Stomach smooth muscle (tissue), 2 donors: ENCODE data around the gene ARSB.

Source experiments
- H3K27ac ChIP-seq: one replicate; pipeline ENCODE4 v1.7.0; 2013; ENCODE audit warnings: mild to moderate bottlenecking, low read length, inconsistent platforms
- H3K27me3 ChIP-seq, 2 donors: one replicate each; pipeline ENCODE4 v1.7.0; 2013; ENCODE audit warnings: low read length in 2 of 2; ENCODE audit not compliant: insufficient read depth in 2 of 2, control insufficient read depth in 1 of 2
- H3K36me3 ChIP-seq, 2 donors: one replicate each; pipeline ENCODE4 v1.7.0; 2013; ENCODE audit warnings: low read length in 2 of 2; ENCODE audit not compliant: control insufficient read depth in 2 of 2, insufficient read depth in 2 of 2
- H3K4me1 ChIP-seq: one replicate; pipeline ENCODE4 v1.7.0; 2013; ENCODE audit warnings: low read length; ENCODE audit not compliant: control insufficient read depth, insufficient read depth
- H3K4me3 ChIP-seq, 2 donors: one replicate each; pipeline ENCODE4 v1.7.0; 2013; ENCODE audit warnings: low read length in 2 of 2
- H3K9ac ChIP-seq, 2 donors: one replicate each; pipeline ENCODE4 v1.7.0; 2013; ENCODE audit warnings: low read length in 2 of 2, mild to moderate bottlenecking in 1 of 2
- H3K9me3 ChIP-seq, 2 donors: one replicate each; pipeline ENCODE4 v1.7.0; 2013; ENCODE audit warnings: low read length in 2 of 2; ENCODE audit not compliant: control insufficient read depth in 2 of 2
- donor health status: healthy.
- donor health status: Pancreatic carcinoma.

ARSB gene

GRCh38 chr5:78816143-78816765 lies 168.9 kb downstream of the ARSB start:
- H3K4me3 ChIP-seq = no peak overlapping the region
- no peak overlapping the region for H3K9ac ChIP-seq
- H3K27ac ChIP-seq = no peak overlapping the region
- H3K9me3 ChIP-seq = no peaks in the 10 kb centered on the region
- no peaks in the 10 kb centered on the region for H3K27me3 ChIP-seq
- peaks cover 6% of the 10 kb centered on the region for H3K4me1 ChIP-seq
- H3K36me3 ChIP-seq = no peaks in the 10 kb centered on the region

DNA sequence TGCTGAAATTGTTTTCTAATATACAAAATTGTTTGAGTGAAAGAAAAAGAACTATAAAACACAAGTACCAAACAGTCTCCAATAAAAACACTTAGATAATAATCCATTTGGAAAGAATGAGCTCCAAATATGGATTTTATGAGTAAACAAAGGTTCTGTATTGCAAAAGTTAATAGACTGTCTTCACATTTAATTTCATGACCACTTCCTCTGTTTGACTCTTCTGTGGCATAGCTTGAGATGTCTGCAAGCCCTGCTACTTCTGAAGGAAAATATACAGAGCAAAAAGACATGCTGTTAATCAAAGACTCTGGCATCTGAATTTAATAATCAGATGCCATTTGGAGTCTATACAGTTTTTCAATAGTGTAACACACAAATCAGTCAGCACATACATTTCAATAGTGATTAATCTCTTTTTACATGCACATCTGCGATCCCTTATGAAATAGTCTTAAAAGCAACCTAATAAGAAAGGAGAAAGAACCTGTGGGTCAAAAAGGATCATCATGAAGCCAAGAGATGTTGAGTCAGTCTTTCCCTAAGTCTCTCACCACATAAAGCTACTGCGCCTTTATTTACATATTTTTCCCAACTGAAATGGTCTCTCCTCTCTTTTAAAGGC lies 171.1 kb downstream of the ARSB start:
- Histone ChIP-seq H3K27ac (no peak overlapping the region), H3K4me1 (peaks cover 25% of the 10 kb centered on the region), H3K9ac (no peak overlapping the region), H3K4me3 (no peak overlapping the region), H3K27me3 (no peaks in the 10 kb centered on the region), H3K9me3 (no peaks in the 10 kb centered on the region), H3K36me3 (no peaks in the 10 kb centered on the region)

DNA sequence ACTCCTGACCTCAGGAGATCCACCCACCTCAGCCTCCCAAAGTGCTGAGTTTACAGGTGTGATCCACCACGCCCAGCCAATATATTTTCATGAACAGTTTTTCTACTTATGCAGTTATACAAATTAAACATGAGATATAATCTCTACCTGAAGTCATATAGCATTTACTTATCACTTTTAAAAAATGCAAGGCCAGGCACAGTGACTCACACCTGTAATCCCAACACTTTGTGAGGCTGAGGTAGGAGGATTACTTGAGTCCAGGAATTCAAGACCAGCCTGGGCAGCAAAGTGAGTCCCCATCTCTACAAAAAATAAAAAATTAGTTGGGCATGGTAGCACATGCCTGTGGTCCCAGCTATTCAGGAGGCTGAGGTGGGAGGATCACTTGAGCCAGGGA lies 171.8 kb downstream of the ARSB start:
- Histone ChIP-seq H3K27me3 (no peaks in the 10 kb centered on the region), H3K9me3 (no peaks in the 10 kb centered on the region), H3K27ac (no peak overlapping the region), H3K36me3 (no peaks in the 10 kb centered on the region), H3K4me3 (no peak overlapping the region), H3K9ac (no peak overlapping the region), H3K4me1 (peaks cover 23% of the 10 kb centered on the region)

GRCh38 chr5:78811866-78812265 lies 173.2 kb downstream of the ARSB start:
- Histone ChIP-seq H3K4me1 (peaks cover 23% of the 10 kb centered on the region), H3K27me3 (no peaks in the 10 kb centered on the region), H3K27ac (no peak overlapping the region), H3K9me3 (no peaks in the 10 kb centered on the region), H3K4me3 (no peak overlapping the region), H3K9ac (no peak overlapping the region), H3K36me3 (no peaks in the 10 kb centered on the region)

DNA sequence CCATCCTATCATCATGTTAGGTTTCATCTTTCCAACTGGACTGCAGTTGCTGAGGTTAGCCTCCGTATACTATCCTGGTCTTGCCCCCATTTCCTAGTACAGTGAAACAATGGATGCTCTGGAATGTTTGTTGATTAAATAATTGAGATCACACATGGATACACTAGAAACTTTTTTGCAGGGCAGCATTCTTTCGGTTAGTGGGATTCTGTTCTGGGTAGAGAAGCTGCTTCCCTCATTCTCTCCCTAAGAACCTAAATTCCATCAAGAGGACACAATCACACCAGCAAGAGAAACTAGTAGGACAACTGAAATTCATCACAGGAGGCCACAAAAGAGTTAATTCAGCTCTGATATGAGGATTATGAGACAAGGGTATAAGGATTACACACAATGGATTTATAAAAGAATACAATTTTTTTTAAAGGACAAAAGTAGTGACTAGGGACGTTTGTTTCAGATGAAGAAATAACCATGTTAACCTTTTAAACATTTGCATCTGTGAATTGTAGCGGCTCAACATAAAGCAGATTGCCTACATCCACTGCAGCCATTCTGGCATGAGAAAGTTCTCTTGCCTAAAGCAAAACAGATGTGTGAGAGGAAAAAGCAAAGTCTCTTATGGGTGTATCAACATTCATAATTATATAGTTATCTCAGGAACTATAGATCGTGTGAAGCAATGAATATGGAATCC lies 173.8 kb downstream of the ARSB start:
- H3K27me3 ChIP-seq = no peaks in the 10 kb centered on the region
- H3K4me3 ChIP-seq = no peak overlapping the region
- H3K9ac ChIP-seq = no peak overlapping the region
- H3K27ac ChIP-seq = no peak overlapping the region
- H3K9me3 ChIP-seq = no peaks in the 10 kb centered on the region
- H3K4me1 ChIP-seq = peaks cover 23% of the 10 kb centered on the region
- H3K36me3 ChIP-seq = no peaks in the 10 kb centered on the region

- no peaks in the 10 kb centered on the region for H3K36me3 ChIP-seq
- H3K4me1 ChIP-seq = peaks cover 23% of the 10 kb centered on the region
- H3K9me3 ChIP-seq = no peaks in the 10 kb centered on the region
- no peaks in the 10 kb centered on the region for H3K27me3 ChIP-seq
- H3K4me3 ChIP-seq = no peak overlapping the region
- peak overlapping the region; percentile 71 for H3K27ac ChIP-seq
- no peak overlapping the region for H3K9ac ChIP-seq
Observed at GRCh38 chr5:78810098-78810920, 174.8 kb downstream of the ARSB start.

DNA sequence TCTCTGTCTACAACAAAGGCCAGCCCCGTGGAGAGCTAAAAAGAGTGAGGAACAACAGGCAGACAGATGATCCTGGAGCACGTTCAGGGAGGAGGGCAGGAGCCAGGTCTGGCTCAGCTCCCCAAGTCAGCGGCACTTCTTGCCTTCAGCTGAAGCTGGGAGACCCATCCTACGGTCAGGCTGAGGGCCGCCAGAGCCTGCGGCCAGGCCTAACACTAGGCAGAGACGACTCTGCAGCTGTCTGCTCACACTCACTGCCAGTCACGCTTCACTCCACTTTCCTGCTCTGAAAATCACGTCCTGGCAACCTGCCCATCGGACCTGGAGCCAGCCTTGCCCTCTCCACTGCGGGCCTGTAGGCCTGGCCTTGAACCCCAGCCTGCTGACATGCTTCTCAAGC lies 175.7 kb downstream of the ARSB start:
- Histone ChIP-seq H3K9me3 (no peaks in the 10 kb centered on the region), H3K4me1 (peaks cover 23% of the 10 kb centered on the region), H3K4me3 (peak overlapping the region in 1 of 2 donors; percentile 22), H3K27me3 (no peaks in the 10 kb centered on the region), H3K36me3 (no peaks in the 10 kb centered on the region), H3K27ac (peak overlapping the region; percentile 71), H3K9ac (no peak overlapping the region)

DNA sequence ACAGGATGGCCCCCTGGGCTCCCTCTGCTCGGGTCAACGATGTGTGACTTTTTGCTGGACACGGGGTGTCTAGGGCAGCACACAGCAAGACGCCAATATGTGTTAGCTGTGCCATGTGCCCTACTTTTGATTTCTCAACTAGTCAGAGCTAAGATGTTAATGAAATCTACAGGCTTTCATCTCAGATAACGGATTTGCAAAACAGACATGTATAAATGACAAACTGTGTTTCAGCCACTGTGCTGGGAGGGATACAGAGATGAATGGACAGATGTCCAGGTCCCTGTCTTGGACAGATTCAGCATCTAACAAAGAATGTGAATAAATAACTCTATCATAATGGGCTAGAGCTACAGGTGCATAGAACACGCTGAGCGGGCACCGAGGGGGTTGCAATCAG lies 176.3 kb downstream of the ARSB start:
- Histone ChIP-seq H3K4me3 (no peak overlapping the region), H3K9ac (no peak overlapping the region), H3K36me3 (no peaks in the 10 kb centered on the region), H3K27me3 (no peaks in the 10 kb centered on the region), H3K9me3 (no peaks in the 10 kb centered on the region), H3K4me1 (peaks cover 24% of the 10 kb centered on the region), H3K27ac (peak overlapping the region; percentile 71)

- H3K4me3 ChIP-seq = no peak overlapping the region
- no peak overlapping the region for H3K27ac ChIP-seq
- no peaks in the 10 kb centered on the region for H3K9me3 ChIP-seq
- no peaks in the 10 kb centered on the region for H3K36me3 ChIP-seq
- no peaks in the 10 kb centered on the region for H3K27me3 ChIP-seq
- H3K9ac ChIP-seq = no peak overlapping the region
- peaks cover 29% of the 10 kb centered on the region for H3K4me1 ChIP-seq
Observed at GRCh38 chr5:78808380-78808779, 176.7 kb downstream of the ARSB start.

DNA sequence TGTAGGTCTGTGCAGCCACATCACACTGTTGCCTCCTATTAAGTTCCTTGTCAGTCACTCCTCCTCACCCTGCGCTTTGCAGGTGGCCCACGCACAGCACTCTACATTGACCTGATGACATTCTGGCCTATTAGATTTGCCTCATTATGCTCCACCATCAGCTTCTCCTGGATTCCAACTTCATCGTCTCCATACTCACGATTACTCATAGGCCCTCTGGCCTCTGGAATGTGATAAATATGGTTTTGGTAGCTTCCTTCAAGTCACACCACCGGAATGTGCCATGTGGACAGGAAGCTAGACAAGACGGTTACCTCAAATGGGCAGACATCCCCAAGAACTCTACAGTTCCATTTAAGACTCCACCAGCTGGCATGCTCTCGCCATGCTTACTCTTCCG lies 178.6 kb downstream of the ARSB start:
- no peak overlapping the region for H3K27ac ChIP-seq
- no peak overlapping the region for H3K9ac ChIP-seq
- peaks cover 35% of the 10 kb centered on the region for H3K4me1 ChIP-seq
- no peaks in the 10 kb centered on the region for H3K27me3 ChIP-seq
- no peaks in the 10 kb centered on the region for H3K36me3 ChIP-seq
- no peak overlapping the region for H3K4me3 ChIP-seq
- no peaks in the 10 kb centered on the region for H3K9me3 ChIP-seq
